GM23248 (cell line): ENCODE data around the gene GGT6. TPM values are rescaled to one million over a fixed set of nuclear protein-coding genes. Genes with fewer than 3 reads are reported as not detected.

ENCODE experiments used
- DNase-seq: peaks from one replicate; pipeline ENCODE4 v3.0.0-alpha.2; 2015
- H2AFZ ChIP-seq: fragments of 200-600 bp; sonication (generic); 2 replicates; pipeline ENCODE4 v1.6.1; 2016; ENCODE audit warnings: antibody characterized with exemption
- H3F3A ChIP-seq: fragments of 200-600 bp; sonication (generic); 2 replicates; pipeline ENCODE4 v1.6.1; 2016; ENCODE audit warnings: mild to moderate bottlenecking, antibody characterized with exemption, mixed run types; ENCODE audit not compliant: insufficient read depth
- H3K27ac ChIP-seq: fragments of 200-600 bp; sonication (generic); 2 replicates; pipeline ENCODE4 v1.5.1; 2016; ENCODE audit warnings: mild to moderate bottlenecking
- H3K27me3 ChIP-seq: fragments of 200-600 bp; sonication (generic); replicated peaks from 2 replicates; pipeline ENCODE4 v1.6.1; 2016; ENCODE audit warnings: mild to moderate bottlenecking; ENCODE audit not compliant: insufficient read depth
- H3K36me3 ChIP-seq: fragments of 200-600 bp; sonication (generic); 2 replicates; pipeline ENCODE4 v1.6.1; 2016; ENCODE audit warnings: low read depth, mild to moderate bottlenecking
- H3K4me1 ChIP-seq: fragments of 200-600 bp; sonication (generic); 2 replicates; pipeline ENCODE4 v1.6.1; 2016; ENCODE audit warnings: mild to moderate bottlenecking; ENCODE audit not compliant: insufficient read depth
- H3K4me2 ChIP-seq: fragments of 200-600 bp; sonication (generic); one replicate; pipeline ENCODE4 v1.6.1; 2016; ENCODE audit warnings: mild to moderate bottlenecking; ENCODE audit not compliant: unreplicated experiment
- H3K4me3 ChIP-seq: fragments of 200-600 bp; sonication (generic); 2 replicates; pipeline ENCODE4 v1.5.1; 2016; ENCODE audit warnings: mild to moderate bottlenecking
- H3K79me2 ChIP-seq: fragments of 200-600 bp; sonication (generic); 2 replicates; pipeline ENCODE4 v1.6.1; 2016; ENCODE audit warnings: mild to moderate bottlenecking; ENCODE audit not compliant: insufficient read depth
- H3K9ac ChIP-seq: fragments of 200-600 bp; sonication (generic); 2 replicates; pipeline ENCODE4 v1.6.1; 2016; ENCODE audit warnings: mild to moderate bottlenecking
- H3K9me2 ChIP-seq: fragments of 200-600 bp; sonication (generic); 2 replicates; pipeline ENCODE4 v1.6.1; 2016; ENCODE audit warnings: mixed run types, mild to moderate bottlenecking, moderate library complexity; ENCODE audit not compliant: insufficient read depth
- H3K9me3 ChIP-seq: fragments of 200-600 bp; sonication (generic); one replicate; pipeline ENCODE4 v1.6.1; 2017; ENCODE audit warnings: low read depth
- H4K20me1 ChIP-seq: fragments of 200-600 bp; sonication (generic); 2 replicates; pipeline ENCODE4 v1.6.0; 2016; ENCODE audit not compliant: insufficient read depth
- EZH2 ChIP-seq: fragments of 200-600 bp; sonication (generic); IDR thresholded peaks from 2 replicates; pipeline ENCODE4 v1.6.1; 2018; ENCODE audit warnings: antibody characterized with exemption, mild to moderate bottlenecking; ENCODE audit not compliant: insufficient read depth, poor library complexity, severe bottlenecking
- EZH2phosphoT487 ChIP-seq: fragments of 200-600 bp; sonication (generic); IDR thresholded peaks from 2 replicates; pipeline ENCODE4 v1.6.1; 2018; ENCODE audit warnings: antibody characterized with exemption, moderate library complexity, mild to moderate bottlenecking, low read depth; ENCODE audit not compliant: insufficient read depth
- WGBS, 2 experiments: methylation state at CpG; one replicate each; pipeline ENCODE4 v1.1.6; 2015 to 2017; ENCODE audit warnings: low lambda C conversion rate in 2 of 2, low coverage in 1 of 2; ENCODE audit errors: missing lambda C conversion rate in 2 of 2; 5-methylcytosine and 5-hydroxymethylcytosine counted together
- in situ Hi-C: fragments of 300-500 bp; cut with MboI; formaldehyde crosslinking; loops from 2 replicates; pipeline ENCODE4 v1.15.0; 2020
- polyA plus RNA-seq: library from polyadenylated mRNA; unstranded; fragments of >200 nt; fragmentation: Nextera tagmentation; extraction: Ambion mirVana; gene quantifications from 2 replicates; pipeline ENCODE4 v1.2.1, GENCODE V29; 2016
- total RNA-seq: library from RNA; depleted of rRNA; stranded (reverse); fragments of >200 nt; shearing (Covaris generic); gene quantifications from 2 replicates; pipeline ENCODE4 v1.2.3, GENCODE V29; 2014

The GGT6 gene
- total and polyA plus RNA-seq, 2 experiments from 2014 or later = not detected

DNA sequence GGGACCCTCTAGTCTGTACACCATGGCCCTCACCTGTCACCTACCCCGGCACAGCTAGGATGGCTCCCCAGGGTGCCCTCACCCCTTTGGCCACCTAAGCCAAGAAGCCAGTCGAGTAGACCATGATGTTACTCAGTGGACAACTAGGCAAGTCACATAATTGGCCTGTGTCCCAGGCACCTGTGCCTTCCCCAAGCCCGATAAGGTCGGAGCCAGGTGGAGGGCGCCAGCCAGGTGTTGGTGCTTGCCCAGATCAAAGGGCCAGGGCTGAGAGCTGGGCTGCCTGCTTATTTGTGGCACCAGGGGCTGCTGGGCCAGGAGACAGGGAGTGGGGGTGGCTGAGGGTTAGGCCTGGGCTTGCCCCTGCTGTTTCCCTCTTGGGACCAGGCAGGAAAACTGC is 44.9 kb downstream of the GGT6 start:
- Histone ChIP-seq H3F3A (no peaks in the 10 kb centered on the region), H3K4me1 (no peaks in the 10 kb centered on the region), H3K27ac (no peak overlapping the region), H3K4me3 (no peak overlapping the region), H3K27me3 (0 out of 2 replicates have a peak, but pooled peaks cover 9% of the 10 kb centered on the region), H4K20me1 (no peaks in the 10 kb centered on the region), H3K79me2 (no peaks in the 10 kb centered on the region), H3K36me3 (no peaks in the 10 kb centered on the region), H3K9me3 (no peaks in the 10 kb centered on the region), H3K4me2 (no peak overlapping the region), H3K9ac (no peak overlapping the region), H2AFZ (no peak overlapping the region), H3K9me2 (no peaks in the 10 kb centered on the region)
- in situ Hi-C loops = no loop called here
- TF ChIP-seq EZH2 = no peak
- no peak for TF ChIP-seq EZH2phosphoT487
- DNase-seq = no peak
- 83 to 84% methylated on average over 5 of the region's 5 CpGs for WGBS, 2 experiments

DNA sequence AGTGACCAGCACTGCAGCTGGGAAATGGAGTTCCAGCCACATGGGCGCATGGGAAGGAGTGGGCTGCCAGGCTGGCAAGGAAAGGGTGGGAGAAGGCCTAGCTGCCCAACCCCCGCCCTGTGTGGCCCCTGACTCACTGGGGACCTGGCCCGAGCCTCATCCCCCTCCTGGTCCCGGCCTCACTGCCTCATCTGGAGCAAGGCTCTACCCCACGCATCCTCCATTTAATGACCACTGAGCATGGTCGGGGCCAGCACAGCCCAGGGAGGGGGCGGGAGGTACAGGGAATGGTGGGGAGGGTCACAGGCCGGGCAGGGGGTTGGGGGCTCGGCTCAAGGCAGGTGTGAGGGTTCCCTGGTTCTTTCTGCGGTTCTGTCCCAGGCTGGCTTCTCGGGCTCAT is 45.6 kb downstream of the GGT6 start:
- H3K27ac ChIP-seq = no peak overlapping the region
- H3F3A ChIP-seq = no peaks in the 10 kb centered on the region
- no peak overlapping the region for H2AFZ ChIP-seq
- no peak overlapping the region for H3K4me3 ChIP-seq
- no peaks in the 10 kb centered on the region for H3K9me2 ChIP-seq
- H3K9ac ChIP-seq = no peak overlapping the region
- H3K9me3 ChIP-seq = no peaks in the 10 kb centered on the region
- no peak for TF ChIP-seq EZH2phosphoT487
- no peak for TF ChIP-seq EZH2
- WGBS, 2 experiments = 57 to 58% methylated on average over 10 to 11 of the region's 11 CpGs
- 0 out of 2 replicates have a peak, but pooled peaks cover 13% of the 10 kb centered on the region for H3K27me3 ChIP-seq
- in situ Hi-C loops = no loop called here
- no peak overlapping the region for H3K4me2 ChIP-seq
- no peak for DNase-seq
- no peaks in the 10 kb centered on the region for H3K79me2 ChIP-seq
- no peaks in the 10 kb centered on the region for H3K4me1 ChIP-seq
- no peaks in the 10 kb centered on the region for H4K20me1 ChIP-seq
- no peaks in the 10 kb centered on the region for H3K36me3 ChIP-seq

DNA sequence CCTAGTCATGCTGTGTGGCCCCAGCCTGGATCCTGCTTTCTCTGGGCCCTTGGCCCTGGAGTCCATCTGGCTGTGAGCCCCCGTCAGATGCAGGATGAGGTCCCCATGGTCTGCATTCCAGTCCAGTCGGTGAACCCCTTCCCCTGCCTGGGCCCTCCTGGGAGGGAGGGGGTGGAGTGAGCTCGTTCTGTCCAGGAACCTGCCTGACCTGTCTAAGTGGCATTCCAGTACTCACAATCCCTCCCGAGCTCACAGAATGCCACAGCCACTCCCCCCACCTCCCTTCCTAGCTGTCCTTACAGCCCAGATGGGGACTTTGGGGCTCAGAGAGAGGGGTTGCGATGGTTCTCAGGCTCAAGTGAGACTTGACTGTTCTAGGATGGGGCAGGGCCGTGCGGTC is 46.2 kb downstream of the GGT6 start:
- Histone ChIP-seq H3K9me2 (no peaks in the 10 kb centered on the region), H3K27ac (no peak overlapping the region), H3K79me2 (no peaks in the 10 kb centered on the region), H3K9me3 (no peaks in the 10 kb centered on the region), H2AFZ (no peak overlapping the region), H3K4me2 (no peak overlapping the region), H3K36me3 (no peaks in the 10 kb centered on the region), H3K4me1 (no peaks in the 10 kb centered on the region), H4K20me1 (no peaks in the 10 kb centered on the region), H3K9ac (no peak overlapping the region), H3F3A (no peaks in the 10 kb centered on the region), H3K27me3 (0 out of 2 replicates have a peak, but pooled peaks cover 13% of the 10 kb centered on the region), H3K4me3 (no peak overlapping the region)
- no peak for DNase-seq
- no peak for TF ChIP-seq EZH2
- 65 to 69% methylated on average over 5 to 6 of the region's 7 CpGs for WGBS, 2 experiments
- in situ Hi-C loops = no loop called here

DNA sequence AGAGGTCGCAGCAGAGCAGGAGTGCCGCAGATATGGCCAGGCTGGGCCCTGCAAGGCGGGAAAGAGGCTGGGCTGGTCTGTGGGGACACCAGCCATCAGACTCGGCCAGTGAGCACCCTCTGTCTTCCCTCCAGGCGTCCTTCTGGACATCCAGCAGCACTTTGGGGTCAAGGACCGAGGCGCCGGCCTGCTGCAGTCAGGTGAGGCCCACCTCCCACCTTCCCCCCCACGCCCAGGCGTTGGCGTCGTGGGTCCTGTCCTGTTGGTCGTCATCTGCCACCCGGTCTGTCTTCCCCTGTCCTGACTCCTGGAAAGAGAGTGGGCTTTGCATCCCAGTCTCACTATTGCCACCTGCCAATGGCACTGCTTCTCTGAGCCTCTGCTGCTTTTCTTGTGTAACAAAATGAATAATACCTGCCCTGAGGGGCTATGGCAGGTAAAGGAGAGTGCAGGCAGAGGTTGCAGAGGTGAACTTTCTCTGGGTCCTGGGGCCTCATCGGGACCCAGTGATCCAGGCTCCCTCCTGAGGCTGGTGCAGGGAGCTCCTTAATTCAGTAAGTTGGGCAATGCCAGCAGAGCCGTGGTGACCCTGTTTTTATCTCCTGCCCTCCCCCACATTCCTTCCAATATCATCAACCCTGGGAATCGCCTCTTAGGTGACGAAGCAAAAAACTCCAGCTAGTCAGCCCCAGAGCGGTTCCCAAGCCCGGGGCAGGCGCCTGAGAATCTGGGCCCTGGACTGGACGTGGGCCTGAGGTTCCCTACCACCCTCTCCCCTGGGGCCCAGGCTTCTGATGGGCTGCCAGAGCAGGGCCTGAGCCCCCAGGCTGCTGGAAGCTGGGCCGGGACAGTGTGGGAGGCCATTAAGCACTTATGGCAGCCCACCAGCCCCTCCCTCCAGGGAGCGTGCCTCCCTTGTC is 47.0 kb downstream of the GGT6 start:
- TF ChIP-seq EZH2 (no peak), EZH2phosphoT487 (no peak)
- Histone ChIP-seq H2AFZ (no peak overlapping the region), H3F3A (no peaks in the 10 kb centered on the region), H3K4me2 (no peak overlapping the region), H3K9me3 (no peaks in the 10 kb centered on the region), H4K20me1 (no peaks in the 10 kb centered on the region), H3K9ac (no peak overlapping the region), H3K9me2 (no peaks in the 10 kb centered on the region), H3K27ac (no peak overlapping the region), H3K27me3 (0 out of 2 replicates have a peak, but pooled peaks cover 13% of the 10 kb centered on the region), H3K4me3 (no peak overlapping the region), H3K79me2 (no peaks in the 10 kb centered on the region), H3K36me3 (no peaks in the 10 kb centered on the region), H3K4me1 (no peaks in the 10 kb centered on the region)
- in situ Hi-C loops = no loop called here
- WGBS, 2 experiments = 55% methylated on average over 20 to 24 of the region's 24 CpGs
- no peak for DNase-seq
